Testis (tissue), 2 donors: ENCODE data around the gene OGFOD3.

Experiments used
- CTCF ChIP-seq, 3 experiments: fragments of 450-650 bp in 2 of 3; fragments of 200-600 bp in 1 of 3; sonication (generic) in 1 of 3; IDR thresholded peaks; one replicate each; pipeline ENCODE4 v1.5.1; 2016 to 2019; ENCODE audit warnings: antibody characterized with exemption in 3 of 3, mild to moderate bottlenecking in 2 of 3, moderate library complexity in 1 of 3
- POLR2A ChIP-seq: fragments of 450-650 bp; IDR thresholded peaks from one replicate; pipeline ENCODE4 v1.6.1; 2017; ENCODE audit warnings: antibody characterized with exemption, mild to moderate bottlenecking, moderate library complexity

GRCh38 chr17:82406131-82406671 lies 12.2 kb downstream of the OGFOD3 start:
- no peak for TF ChIP-seq CTCF (IDR thresholded peaks at IDR 0.05)
- TF ChIP-seq POLR2A, result no peak
